GM23338 (cell line): ENCODE data around the gene SHISA7.

Source experiments
- CREB1 ChIP-seq: fragments of 250-450 bp; sonication (Bioruptor Pico); IDR thresholded peaks from 2 replicates; pipeline ENCODE4 v1.5.0; 2020; ENCODE audit warnings: low read depth, mild to moderate bottlenecking, moderate library complexity
- CTCF ChIP-seq, 2 experiments: fragments of 200-600 bp in 1 of 2; sonication (generic) in 1 of 2; conservative IDR thresholded peaks; 2 replicates each; pipeline versions ENCODE4 v1.5.1 to v1.6.1; 2016 to 2017; ENCODE audit warnings: antibody characterized with exemption in 2 of 2, low read depth in 2 of 2, mild to moderate bottlenecking in 2 of 2, moderate library complexity in 1 of 2
- ETS1 ChIP-seq: IDR thresholded peaks from 2 replicates; pipeline ENCODE4 v1.6.1; 2016; ENCODE audit warnings: antibody characterized with exemption
- EZH2 ChIP-seq: fragments of 200-600 bp; sonication (generic); IDR thresholded peaks from one replicate; pipeline ENCODE4 v1.8.0; 2017; ENCODE audit warnings: antibody characterized with exemption, mild to moderate bottlenecking, low read depth; ENCODE audit not compliant: unreplicated experiment
- EZH2phosphoT487 ChIP-seq: fragments of 200-600 bp; sonication (generic); IDR thresholded peaks from one replicate; pipeline ENCODE4 v1.8.1; 2018; ENCODE audit warnings: antibody characterized with exemption; ENCODE audit not compliant: unreplicated experiment
- JUNB ChIP-seq: IDR thresholded peaks from one replicate; pipeline ENCODE4 v1.6.1; 2016; ENCODE audit warnings: antibody characterized with exemption; ENCODE audit not compliant: unreplicated experiment
- POLR2AphosphoS5 ChIP-seq: IDR thresholded peaks from 2 replicates; pipeline ENCODE4 v1.6.1; 2016; ENCODE audit warnings: antibody characterized with exemption, low read depth
- REST ChIP-seq: IDR thresholded peaks from one replicate; pipeline ENCODE4 v1.6.1; 2018; ENCODE audit warnings: antibody characterized with exemption; ENCODE audit not compliant: unreplicated experiment
- ZNF331 ChIP-seq: fragments of 250-450 bp; sonication (Bioruptor Pico); IDR thresholded peaks from 2 replicates; pipeline ENCODE4 v1.5.0; 2020; ENCODE audit warnings: low read depth, mild to moderate bottlenecking, moderate library complexity

- no peak for TF ChIP-seq CTCF (conservative IDR thresholded peaks at IDR 0.05; ENCODE audit: low read depth in 2 of 2)
- no peak for TF ChIP-seq REST
- no peak for TF ChIP-seq POLR2AphosphoS5
- no peak for TF ChIP-seq CREB1 (CRISPR knock-in tag)
- TF ChIP-seq EZH2phosphoT487, result no peak
- TF ChIP-seq EZH2, result no peak
- no peak for TF ChIP-seq ETS1
- TF ChIP-seq ZNF331 (CRISPR knock-in tag), result no peak
- TF ChIP-seq JUNB, result no peak
Observed at GRCh38 chr19:55434356-55434919, 8.7 kb downstream of the SHISA7 start.
